ENCODE results near the gene EFNB3.

The EFNB3 gene

GRCh38 chr17:7704601-7705268, at the start of gene EFNB3:
Gene EFNB3 (plus strand): TSS chr17:7705202. CDS start chr17:7705599, 397 bp downstream.
- peak in 1 of 2 experiments; percentile 23 for DNase-seq

DNA sequence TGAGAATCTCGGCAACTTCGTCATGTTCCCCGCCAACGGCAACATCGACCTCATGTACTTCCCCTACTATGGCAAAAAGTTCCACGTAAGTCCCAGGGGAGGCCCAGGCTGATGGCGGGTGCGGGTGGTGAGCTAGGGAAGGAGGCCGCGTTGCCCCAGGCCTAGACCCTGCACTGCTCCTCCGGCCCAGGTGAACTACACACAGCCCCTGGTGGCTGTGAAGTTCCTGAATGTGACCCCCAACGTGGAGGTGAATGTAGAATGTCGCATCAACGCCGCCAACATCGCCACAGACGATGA, 49.5 kb upstream of the EFNB3 start:
- no peak for DNase-seq

DNA sequence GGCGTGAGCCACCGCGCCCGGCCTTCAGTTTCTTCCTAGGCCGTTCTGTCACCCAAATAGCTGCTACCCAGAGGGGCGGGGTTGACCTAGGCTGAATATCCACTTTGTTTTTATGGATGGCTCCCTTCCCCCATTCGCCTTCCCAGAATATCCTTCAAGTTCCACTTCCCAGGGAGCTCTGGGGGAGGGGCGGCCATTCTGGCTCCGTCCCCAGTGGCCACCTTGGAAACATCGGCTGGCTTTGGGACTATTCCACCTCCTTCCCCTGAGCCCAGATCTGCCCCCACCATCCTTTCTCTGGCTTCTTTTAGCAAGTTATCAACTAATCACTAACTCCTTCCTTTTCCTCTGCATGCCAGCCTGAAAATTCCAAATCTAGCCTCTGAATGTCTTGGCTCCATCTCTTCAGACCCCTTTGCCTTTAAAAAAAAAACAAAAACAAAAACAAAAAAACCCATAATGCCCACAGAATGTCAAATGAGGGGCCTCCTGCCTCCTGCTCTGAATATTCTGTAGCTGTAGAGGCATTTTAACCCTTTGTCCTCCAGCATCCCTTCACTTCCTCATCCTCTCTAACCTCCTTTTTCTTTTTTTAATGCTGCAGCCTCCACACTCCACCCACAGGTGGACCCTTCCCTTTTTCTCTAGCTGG, 47.9 kb upstream of the EFNB3 start:
- DNase-seq: no peak

- DNase-seq: no peak
Observed at GRCh38 chr17:7667656-7668406, 37.2 kb upstream of the EFNB3 start.

DNA sequence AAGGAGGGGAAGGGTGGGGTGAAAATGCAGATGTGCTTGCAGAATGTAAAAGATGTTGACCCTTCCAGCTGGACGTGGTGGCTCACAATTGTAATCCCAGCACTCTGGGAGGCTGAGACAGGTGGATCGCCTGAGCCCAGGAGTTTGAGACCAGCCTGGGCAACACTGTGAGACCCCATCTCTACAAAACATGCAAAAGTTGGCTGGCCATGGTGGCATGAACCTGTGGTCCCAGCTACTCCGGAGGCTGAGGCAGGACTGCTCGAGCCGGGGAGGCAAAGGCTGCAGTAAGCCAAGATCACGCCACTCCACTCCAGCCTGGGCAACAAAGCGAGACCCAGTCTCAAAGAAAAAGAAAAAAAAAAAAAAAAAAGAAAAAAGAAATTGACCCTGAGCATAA, 36.5 kb upstream of the EFNB3 start:
- DNase-seq: no peak

- DNase-seq: no peak
Observed at GRCh38 chr17:7673239-7673638, 31.8 kb upstream of the EFNB3 start.

DNA sequence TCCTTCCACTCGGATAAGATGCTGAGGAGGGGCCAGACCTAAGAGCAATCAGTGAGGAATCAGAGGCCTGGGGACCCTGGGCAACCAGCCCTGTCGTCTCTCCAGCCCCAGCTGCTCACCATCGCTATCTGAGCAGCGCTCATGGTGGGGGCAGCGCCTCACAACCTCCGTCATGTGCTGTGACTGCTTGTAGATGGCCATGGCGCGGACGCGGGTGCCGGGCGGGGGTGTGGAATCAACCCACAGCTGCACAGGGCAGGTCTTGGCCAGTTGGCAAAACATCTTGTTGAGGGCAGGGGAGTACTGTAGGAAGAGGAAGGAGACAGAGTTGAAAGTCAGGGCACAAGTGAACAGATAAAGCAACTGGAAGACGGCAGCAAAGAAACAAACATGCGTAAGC, 30.1 kb upstream of the EFNB3 start:
- DNase-seq: no peak

- DNase-seq: no peak
Observed at GRCh38 chr17:7676533-7676932, 28.5 kb upstream of the EFNB3 start.

DNA sequence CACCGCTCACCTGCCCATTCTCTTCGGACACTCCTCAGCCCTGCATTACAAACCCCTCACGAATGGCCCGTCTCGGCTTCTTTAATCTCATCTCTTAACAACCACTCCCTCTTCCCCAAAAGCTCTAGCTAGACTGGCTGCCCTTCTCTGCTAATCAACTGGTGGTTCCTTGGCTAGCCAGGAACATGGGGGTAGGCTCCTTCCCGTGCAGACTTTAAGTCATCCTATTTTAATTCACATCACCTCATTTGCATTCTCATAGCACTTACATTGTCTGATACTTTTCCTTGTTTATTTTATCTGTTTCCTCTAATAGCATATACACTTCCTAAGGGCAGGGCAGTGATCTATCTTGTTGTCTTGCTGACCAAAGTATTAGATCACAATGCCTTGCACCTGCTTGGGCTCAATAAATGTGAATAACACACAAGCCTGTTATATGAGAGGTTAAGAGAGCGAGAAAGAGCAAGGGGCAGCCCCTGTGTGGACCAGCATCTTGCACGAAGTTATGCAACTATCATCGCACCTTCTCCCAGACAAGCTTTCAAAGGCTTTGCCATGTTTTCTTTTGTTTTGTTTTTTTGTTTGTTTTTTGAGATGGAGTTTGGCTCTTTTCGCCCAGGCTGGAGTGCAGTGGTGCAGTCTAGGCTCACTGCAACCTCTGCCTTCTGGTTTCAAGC, 27.5 kb upstream of the EFNB3 start:
- no peak for DNase-seq

GRCh38 chr17:7684851-7685532, 20.0 kb upstream of the EFNB3 start:
- DNase-seq: no peak

DNA sequence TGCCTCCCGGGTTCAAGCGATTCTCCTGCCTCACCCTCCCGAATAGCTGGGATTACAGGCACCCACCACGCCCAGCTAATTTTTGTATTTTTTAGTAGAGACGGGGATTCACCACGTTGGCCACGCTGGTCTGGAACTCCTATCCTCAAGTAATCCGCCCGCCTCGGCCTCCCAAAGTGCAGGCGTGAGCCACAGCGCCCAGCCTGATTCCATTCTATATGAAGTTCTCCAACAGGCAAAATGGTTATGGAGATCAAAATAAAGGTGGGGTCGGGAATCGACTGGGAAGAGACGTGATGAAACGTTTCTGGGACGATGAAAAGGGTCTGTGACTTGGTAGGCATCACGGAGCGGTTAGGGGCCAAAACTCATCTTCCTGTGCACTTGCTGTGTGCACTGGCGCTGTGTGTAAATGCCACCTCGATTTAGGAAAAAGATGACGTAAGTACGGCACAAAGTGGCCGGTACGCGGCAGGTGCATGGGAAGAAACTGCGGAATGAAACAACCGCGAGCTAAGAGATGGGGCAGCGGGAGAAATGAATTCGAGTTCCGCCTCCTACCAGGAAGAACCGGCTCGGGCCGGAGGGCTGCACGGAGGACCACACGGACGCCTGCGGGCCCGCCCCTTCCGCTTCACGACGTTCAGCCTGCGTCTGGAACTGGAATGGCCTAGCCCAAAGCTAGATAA, 19.3 kb upstream of the EFNB3 start:
- DNase-seq: peak; percentile 84 to 89

DNA sequence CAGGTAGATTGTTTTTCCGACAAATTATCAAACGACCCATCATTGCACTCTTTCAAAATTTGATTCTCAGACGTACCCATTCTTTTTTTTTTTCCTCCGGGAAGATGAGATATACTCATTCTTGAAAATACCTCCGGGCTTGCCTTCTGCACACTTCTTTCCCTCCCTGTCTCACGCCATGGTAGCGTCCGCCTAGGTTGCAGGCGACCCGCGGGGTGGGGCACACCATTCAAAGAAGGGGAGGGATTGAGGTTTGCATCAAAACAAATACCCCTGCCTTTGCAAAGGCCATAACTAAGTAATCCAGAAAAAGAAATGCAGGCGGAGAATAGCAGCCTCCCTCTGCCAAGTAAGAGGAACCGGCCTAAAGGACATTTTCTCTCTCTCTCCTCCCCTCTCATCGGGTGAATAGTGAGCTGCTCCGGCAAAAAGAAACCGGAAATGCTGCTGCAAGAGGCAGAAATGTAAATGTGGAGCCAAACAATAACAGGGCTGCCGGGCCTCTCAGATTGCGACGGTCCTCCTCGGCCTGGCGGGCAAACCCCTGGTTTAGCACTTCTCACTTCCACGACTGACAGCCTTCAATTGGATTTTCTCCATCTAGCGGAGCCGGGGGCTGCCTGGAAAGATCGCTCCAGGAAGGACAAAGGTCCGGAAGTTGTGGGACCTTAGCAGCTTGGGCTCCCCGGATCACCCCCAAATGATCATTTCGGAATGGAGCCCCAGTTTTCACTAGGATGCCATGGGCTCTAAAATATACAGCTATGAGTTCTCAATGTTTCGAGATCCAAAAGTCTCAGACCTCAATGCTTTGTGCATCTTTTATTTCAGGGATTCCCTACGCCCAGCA, 18.6 kb upstream of the EFNB3 start:
- DNase-seq: peak; percentile 78 to 82

- peak; percentile 78 to 86 for DNase-seq
Observed at GRCh38 chr17:7687072-7687907, 17.7 kb upstream of the EFNB3 start, which contains the start of gene TP53. Gene TP53 (minus strand): TSS chr17:7687490. CDS start chr17:7676594, 10,896 bp downstream.

GRCh38 chr17:7687908-7688807, 16.8 kb upstream of the EFNB3 start, which contains the start of gene WRAP53:
Gene WRAP53 (plus strand): TSS chr17:7688477. CDS start chr17:7688649, 172 bp downstream.
- DNase-seq: peak; percentile 85 to 94

- DNase-seq: no peak
Observed at GRCh38 chr17:7688808-7689316, 16.1 kb upstream of the EFNB3 start.

DNA sequence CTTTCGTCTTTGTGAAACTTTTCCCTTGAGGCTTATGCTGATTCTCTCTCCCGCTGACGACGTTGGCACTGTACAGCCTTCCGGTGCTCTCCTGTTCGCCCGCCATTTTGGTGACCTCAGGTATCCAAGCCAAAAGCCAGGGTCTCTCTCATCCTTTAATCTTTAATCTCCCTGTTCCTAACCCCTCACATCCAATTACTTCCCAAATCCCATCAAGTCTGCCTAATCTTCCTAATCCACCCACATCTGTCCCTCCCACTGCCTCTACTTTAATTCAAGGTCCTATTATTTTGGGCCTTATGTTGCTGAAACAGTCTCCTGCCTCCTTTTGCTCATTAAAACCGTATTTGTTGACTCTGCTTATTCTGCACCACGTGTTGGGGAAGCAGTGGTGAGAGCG, 9.4 kb upstream of the EFNB3 start:
- no peak for DNase-seq

DNA sequence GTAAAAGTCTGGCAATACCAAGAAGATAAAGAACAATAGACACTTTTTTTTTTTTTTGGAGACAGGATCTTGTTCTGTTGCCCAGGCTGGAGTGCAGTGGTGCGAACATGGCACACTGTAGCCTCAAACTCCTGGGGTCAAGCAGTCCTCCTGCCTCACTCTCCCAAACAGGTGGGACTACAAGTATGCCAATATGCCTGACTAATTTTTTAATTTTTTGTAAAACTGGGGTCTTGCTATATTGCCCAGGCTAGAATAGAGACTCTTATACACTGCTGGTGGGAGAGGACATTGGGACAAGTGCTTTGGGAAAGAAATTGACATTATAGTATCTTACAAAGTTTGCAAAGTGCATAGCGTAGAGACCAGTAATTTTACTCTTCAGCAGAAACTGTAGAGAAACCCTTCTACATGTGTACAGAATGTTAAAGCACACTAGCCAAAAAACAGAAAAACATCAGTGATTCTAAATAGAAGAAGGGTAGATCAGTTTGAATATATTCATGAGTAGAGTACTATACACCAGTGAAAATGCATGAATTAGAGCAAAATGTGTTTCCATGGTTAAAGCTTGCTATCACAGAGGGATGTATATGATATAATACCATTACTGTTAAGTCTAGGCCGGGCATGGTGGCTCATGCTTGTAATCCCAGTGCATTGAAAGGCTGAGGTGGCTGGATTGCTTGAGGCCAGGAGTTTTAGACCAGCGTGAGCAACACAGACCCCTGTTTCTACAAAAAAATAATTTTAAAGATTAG, 7.0 kb upstream of the EFNB3 start:
- DNase-seq: no peak

- DNase-seq: no peak
Observed at GRCh38 chr17:7700510-7700909, 4.5 kb upstream of the EFNB3 start.
